NB4 (cell line): ENCODE results near the gene ABHD1.

ENCODE experiments used
- DNase-seq: peaks from one replicate; pipeline ENCODE4 v3.0.0; 2010; ENCODE audit warnings: low read depth
- H3K4me3 ChIP-seq: one replicate; pipeline ENCODE4 v1.5.1; 2011; ENCODE audit warnings: mild to moderate bottlenecking, low read depth, low read length, moderate library complexity
- MYC ChIP-seq: IDR thresholded peaks from 2 replicates; pipeline ENCODE4 v1.6.1; 2011; ENCODE audit warnings: low read depth, low read length
- POLR2A ChIP-seq: IDR thresholded peaks from 2 replicates; pipeline ENCODE4 v1.6.1; 2011; ENCODE audit warnings: mild to moderate bottlenecking; ENCODE audit not compliant: insufficient read length; ENCODE audit errors: extremely low read depth
- TF ChIP-seq, protein P1 (sequence below): IDR thresholded peaks from one replicate; pipeline ENCODE4 v1.5.1; 2012; ENCODE audit warnings: low read depth, low read length
- TF ChIP-seq, protein P2 (sequence below): IDR thresholded peaks from 2 replicates; pipeline ENCODE4 v1.6.1; 2011; ENCODE audit warnings: low read depth, low read length

Gene ABHD1

DNA sequence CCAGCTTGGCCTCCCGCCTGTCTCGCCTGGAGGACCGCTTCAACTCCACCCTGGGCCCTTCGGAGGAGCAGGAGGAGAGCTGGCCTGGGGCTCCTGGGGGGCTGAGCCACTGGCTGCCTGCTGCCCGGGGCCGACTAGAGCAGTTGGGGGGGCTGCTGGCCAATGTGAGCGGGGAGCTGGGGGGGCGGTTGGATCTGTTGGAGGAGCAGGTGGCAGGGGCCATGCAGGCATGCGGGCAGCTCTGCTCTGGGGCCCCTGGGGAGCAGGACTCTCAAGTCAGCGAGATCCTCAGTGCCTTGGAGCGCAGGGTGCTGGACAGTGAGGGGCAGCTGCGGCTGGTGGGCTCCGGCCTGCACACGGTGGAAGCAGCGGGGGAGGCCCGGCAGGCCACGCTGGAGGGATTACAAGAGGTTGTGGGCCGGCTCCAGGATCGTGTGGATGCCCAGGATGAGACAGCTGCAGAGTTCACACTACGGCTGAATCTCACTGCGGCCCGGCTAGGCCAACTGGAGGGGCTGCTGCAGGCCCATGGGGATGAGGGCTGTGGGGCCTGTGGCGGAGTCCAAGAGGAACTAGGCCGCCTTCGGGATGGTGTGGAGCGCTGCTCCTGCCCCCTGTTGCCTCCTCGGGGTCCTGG, 40.7 kb upstream of the ABHD1 start:
- peak; percentile 70 for DNase-seq
- H3K4me3 ChIP-seq, result peak overlapping the region; percentile 73
- TF ChIP-seq, protein P1, sequence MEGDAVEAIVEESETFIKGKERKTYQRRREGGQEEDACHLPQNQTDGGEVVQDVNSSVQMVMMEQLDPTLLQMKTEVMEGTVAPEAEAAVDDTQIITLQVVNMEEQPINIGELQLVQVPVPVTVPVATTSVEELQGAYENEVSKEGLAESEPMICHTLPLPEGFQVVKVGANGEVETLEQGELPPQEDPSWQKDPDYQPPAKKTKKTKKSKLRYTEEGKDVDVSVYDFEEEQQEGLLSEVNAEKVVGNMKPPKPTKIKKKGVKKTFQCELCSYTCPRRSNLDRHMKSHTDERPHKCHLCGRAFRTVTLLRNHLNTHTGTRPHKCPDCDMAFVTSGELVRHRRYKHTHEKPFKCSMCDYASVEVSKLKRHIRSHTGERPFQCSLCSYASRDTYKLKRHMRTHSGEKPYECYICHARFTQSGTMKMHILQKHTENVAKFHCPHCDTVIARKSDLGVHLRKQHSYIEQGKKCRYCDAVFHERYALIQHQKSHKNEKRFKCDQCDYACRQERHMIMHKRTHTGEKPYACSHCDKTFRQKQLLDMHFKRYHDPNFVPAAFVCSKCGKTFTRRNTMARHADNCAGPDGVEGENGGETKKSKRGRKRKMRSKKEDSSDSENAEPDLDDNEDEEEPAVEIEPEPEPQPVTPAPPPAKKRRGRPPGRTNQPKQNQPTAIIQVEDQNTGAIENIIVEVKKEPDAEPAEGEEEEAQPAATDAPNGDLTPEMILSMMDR, result no peak
- no peak for TF ChIP-seq POLR2A
- TF ChIP-seq, protein P2, sequence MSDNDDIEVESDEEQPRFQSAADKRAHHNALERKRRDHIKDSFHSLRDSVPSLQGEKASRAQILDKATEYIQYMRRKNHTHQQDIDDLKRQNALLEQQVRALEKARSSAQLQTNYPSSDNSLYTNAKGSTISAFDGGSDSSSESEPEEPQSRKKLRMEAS, result no peak
- 0 out of 2 replicates have a peak, but pooled peaks have one; percentile 8 for TF ChIP-seq MYC

DNA sequence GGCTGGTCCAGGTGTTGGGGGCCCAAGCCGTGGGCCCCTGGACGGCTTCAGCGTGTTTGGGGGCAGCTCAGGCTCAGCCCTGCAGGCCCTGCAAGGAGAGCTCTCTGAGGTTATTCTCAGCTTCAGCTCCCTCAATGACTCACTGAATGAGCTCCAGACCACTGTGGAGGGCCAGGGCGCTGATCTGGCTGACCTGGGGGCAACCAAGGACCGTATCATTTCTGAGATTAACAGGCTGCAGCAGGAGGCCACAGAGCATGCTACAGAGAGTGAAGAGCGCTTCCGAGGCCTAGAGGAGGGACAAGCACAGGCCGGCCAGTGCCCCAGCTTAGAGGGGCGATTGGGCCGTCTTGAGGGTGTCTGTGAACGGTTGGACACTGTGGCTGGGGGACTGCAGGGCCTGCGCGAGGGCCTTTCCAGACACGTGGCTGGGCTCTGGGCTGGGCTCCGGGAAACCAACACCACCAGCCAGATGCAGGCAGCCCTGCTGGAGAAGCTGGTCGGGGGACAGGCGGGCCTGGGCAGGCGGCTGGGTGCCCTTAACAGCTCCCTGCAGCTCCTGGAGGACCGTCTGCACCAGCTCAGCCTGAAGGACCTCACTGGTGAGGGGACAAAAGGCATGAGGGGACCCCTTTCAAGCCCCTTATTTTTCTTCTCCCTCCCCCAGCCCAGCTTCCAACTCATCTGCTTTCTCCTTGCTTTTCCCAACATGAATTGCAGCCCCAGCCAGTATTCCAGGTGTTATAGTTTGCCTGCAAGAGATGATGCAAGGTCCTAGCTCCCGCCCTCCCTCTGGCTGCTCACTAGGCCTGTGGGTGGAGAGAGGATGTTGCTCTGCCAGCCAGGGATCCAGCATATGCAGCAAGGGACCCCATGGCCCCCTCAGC, 40.0 kb upstream of the ABHD1 start:
- H3K4me3 ChIP-seq, result peak overlapping the region; percentile 73
- DNase-seq, result peak; percentile 76
- TF ChIP-seq POLR2A (no peak), MYC (no peak)
- TF ChIP-seq, protein P1, result no peak
- TF ChIP-seq, protein P2, result no peak; the same call in 1 of the 2 replicates

DNA sequence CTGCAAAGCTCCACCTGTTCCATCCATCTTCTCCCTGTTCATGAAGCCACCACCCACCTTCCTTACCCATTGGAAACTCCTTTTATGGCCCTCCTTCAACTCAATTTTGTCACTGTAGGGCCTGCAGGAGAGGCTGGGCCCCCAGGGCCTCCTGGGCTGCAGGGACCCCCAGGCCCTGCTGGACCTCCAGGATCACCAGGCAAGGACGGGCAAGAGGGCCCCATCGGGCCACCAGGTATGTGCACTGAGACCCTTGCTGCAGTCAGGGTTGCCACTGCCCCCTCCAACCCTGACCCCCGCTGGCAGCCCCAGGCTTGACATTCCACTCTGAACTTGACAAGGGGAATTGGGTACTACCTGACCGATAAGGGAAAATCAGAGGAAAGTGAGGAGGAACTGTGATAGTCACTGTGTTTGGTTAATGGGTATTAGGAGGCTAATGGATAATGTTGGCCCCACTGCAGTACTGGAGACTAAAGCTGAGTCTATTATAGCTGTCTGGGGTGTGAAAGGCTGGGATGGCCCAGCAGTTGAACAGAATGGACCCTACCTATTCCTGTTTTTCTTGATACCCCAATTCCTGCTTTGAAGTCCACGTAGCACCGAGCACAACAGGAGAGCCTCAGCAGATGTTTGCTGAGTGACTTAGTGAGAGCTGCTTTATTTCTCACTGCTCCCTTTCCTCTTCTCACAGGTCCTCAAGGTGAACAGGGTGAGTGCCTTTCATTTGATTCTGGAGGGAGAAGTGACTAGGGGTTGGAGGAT, 39.1 kb upstream of the ABHD1 start:
- no peak for DNase-seq
- peak overlapping the region; percentile 73 for H3K4me3 ChIP-seq
- TF ChIP-seq, protein P2, result no peak
- TF ChIP-seq, protein P1, result no peak
- no peak for TF ChIP-seq MYC
- TF ChIP-seq POLR2A, result no peak

DNA sequence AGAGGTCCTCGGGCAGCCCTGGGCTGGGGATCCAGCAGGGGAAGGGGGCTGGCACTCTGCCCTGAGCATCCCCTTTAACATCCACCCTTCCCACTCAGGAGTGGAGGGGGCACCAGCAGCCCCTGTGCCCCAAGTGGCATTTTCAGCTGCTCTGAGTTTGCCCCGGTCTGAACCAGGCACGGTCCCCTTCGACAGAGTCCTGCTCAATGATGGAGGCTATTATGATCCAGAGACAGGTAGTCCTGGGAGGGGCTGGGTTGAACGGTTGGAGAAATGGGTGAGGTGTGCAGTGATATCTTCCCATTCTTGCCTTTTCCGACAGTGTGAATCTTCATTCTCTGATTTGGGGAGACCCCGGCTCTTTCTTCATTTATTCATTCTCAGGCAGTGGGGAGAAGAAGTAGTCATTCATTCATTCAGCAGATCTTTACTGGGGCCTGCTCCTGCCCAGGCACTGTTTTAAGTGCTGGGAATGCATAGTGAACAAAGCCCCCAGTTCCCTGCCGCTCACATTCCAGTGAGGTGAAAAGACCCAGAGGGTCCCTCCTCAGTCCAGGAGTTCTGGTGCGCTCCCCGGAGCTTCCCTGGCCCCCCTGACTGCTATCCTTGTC, 38.4 kb upstream of the ABHD1 start:
- DNase-seq, result no peak
- TF ChIP-seq, protein P2, result no peak
- TF ChIP-seq MYC (no peak), POLR2A (no peak)
- TF ChIP-seq, protein P1, result no peak
- peak overlapping the region; percentile 42 for H3K4me3 ChIP-seq

DNA sequence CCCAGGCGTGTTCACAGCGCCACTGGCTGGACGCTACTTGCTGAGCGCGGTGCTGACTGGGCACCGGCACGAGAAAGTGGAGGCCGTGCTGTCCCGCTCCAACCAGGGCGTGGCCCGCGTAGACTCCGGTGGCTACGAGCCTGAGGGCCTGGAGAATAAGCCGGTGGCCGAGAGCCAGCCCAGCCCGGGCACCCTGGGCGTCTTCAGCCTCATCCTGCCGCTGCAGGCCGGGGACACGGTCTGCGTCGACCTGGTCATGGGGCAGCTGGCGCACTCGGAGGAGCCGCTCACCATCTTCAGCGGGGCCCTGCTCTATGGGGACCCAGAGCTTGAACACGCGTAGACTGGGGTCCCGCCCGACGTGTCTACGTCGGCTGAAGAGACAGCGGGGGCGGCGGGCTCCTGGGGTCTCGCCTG, 37.9 kb upstream of the ABHD1 start:
- DNase-seq, result peak; percentile 76
- TF ChIP-seq, protein P1, result peak; percentile 41
- no peak for TF ChIP-seq POLR2A
- TF ChIP-seq, protein P2, result no peak
- 0 out of 2 replicates have a peak, but pooled peaks have one; percentile 11 for TF ChIP-seq MYC
- peak overlapping the region; percentile 42 for H3K4me3 ChIP-seq
